ENCODE data around the gene TCP11.

TCP11 gene

DNA sequence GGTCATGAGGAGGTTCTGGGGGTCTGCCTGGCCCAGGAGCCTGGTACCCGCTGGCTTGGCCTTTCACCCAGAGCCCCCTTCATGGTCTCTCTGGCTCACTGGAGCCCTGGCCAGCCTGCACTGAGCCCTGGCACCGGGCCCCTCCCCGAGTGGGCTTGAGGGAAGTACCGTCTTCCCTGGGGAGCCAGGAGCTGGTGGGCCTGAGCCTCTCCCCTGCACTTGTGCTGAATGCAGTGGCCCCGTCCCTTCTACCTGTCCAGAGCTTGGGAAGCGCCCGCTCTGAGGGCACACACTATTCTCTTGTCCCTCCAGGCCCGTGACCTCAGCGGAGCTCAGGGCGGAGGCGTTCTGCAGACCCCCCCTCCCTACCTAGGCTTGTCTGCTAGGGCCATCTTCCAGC, 62.2 kb downstream of the TCP11 start:
- DNase-seq: no peak

DNA sequence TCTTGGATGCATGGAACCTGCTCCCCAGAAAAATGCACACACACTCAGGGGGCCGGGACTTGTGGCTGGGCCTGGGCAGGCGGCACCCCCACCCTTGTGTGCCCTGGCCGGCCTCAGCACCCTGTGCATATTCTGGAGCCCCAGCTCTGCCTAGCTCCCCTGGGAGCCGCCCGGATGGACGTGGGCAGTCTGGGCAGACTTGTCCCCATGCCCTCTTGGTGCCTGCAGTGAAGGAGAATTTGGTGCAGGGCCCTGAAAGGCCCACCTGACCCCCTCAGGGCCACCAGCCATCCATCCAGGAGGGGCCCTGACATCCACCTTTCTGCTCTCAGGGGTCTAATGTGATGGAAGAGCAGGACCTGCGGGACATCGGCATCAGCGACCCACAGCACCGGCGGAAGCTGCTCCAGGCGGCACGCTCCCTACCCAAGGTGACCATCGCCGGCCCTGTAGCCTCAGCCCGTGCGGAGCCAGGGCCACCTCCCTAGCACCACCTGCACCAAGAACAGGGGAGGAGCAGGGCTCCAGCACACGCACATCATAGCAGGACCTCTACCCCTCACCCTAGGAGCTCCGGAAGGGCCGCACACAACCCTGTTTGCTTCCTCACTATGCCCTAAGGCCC, 62.8 kb downstream of the TCP11 start:
- DNase-seq: no peak

DNA sequence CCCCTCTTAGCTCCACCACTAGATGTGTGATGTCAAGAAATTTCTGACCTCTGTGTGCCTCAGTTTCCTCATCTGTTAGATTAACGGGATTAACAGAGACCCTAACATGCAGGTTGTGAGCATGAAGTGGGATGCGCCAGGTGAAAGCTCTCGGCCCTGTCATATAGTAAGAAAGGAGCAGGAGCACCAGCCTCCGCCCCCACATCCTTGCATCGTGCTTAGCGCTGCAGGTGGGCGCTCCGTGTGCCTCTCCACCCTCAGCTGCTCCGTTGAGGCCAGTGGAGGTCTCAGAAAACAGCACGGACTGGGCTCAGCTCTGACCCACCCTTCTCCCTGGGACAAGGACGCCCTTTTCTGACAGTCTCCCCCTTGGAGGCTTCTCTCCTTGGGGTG, 63.4 kb downstream of the TCP11 start:
- DNase-seq: no peak

DNA sequence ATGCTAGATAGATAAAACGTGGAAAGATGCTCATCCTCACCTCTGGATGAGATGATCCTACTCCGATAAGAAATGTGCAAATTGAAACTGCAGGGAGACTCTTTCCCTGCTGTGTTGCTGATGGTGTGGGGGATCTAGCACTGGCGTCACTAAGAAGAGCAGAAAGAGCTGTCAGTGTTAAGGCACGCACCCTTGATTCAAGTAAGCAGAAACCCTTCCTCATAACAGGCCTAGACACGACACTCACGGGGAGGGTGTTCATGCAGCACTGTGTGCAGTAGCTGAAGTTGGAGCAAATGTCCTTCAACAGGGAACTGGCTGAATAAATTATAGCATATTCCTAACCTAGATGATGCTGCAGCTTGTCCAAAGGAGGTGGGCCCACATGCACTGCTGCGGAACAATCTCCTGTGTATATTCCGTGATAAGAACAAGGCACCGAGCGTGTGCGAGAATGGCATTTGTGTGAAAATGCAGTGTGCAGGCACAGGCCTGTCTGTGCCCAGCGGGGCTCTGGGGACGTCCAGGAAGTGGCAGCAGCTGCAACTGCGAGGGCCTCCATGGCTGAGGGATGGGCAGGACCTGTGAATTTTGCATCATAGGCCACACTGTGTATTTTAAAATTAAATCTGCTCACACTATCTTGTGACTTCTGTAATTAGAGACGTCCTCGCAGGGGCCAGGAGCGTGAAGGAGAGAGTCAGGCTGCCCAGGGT, 64.0 kb downstream of the TCP11 start:
- no peak for DNase-seq

DNA sequence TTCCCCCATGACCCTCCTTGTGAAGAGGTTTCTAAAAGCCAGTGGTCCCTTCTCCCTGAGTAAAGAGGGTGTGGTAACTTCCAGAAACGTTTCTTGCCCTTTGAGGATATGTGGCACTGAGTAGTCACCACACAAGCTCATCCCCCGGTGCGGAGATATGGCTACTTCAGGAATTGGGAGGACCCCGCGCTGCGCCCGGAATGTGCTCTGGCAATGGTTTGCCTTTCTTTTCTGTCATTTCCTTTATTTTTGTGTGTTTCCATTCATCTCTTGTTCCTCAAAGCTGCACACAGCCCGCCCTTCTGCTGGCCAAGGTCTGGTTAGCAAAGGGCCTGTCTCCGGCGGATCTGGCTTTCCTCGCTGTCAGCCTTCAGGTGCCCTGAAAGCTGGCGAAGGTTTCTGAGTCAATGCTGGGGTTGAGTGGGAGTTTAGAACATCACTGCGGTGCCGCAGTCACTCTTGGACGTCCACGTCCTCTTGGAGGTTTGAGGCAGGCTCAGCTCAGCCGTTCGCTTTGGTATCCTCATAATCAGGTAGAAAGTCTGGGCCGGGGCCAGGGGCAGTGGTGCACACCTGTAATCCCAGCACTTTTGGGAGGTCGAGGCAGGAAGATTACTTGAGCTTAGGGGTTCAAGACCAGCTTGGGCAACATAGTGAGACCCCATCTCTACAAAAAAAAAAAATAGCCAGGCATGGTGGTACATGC, 67.2 kb downstream of the TCP11 start:
- DNase-seq: no peak

DNA sequence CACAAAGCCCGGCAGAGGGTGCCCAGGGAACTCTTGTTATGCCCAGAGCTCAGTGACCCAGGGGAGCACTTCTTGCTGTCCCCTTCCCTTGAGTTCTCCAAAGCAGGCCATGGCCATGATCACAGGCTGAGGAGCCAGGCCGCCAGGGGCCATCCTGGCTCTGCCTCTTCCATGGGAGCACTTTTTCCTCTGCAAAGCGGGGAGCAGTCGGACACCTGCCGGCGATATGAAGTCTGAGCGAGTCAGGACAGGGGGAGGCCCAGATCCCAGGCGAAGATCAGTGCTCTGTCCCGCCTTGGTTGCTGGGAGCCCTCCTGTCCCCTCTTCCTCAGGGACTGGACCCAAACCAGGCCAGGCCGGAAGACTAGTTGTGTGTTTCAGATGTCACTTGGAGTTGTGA, 67.9 kb downstream of the TCP11 start:
- DNase-seq: no peak

DNA sequence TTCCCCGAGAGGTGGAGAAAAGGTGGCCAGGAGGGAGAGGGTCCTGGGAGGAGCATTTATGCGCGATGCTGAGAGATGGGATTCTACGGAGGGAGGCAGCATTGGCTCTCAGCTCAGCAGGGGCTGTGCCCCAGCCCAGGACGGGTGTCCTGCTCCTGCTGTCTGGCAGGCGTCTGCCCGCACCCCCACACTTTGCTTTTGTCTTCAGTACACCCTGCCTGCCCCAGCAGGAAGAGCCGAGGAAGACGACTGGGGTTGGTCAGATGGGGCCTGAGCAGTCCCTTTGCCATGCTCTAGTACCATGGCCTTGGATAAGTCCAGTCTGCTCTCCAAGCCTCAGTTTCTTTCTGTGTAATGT, 68.5 kb downstream of the TCP11 start:
- DNase-seq: no peak

DNA sequence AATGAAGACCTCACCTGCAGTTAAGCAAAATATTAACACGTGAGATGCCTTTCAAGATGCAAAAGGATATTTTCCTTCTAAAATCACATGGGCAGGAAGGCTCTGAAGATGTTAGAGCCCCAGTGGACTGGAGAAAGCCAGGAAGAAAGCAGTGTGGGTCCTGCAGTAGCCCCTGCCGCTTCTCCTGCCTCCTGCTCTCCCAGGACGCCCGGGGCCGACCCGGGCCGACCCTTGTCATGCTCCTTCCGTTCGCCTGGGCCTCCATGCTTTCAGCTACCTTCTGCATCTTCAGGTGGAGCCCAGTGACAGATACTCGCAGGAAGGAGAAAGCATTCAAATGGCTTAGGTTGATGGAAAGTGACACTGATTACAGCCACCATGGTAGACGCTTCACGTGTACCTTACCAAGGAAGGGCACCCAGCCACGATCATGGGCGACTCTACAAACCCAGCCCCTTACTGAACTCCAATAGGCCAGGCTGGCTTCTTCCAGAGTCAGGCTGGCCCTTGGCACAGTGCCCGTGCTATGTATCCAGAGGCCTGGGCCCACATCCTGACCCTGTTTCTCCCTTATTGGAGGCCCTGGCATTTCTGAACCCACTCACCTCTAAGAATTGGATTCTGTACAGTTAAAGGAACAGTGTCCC, 69.0 kb downstream of the TCP11 start:
- no peak for DNase-seq

GRCh38 chr6:35071347-35071994, 69.7 kb downstream of the TCP11 start:
- no peak for DNase-seq

DNA sequence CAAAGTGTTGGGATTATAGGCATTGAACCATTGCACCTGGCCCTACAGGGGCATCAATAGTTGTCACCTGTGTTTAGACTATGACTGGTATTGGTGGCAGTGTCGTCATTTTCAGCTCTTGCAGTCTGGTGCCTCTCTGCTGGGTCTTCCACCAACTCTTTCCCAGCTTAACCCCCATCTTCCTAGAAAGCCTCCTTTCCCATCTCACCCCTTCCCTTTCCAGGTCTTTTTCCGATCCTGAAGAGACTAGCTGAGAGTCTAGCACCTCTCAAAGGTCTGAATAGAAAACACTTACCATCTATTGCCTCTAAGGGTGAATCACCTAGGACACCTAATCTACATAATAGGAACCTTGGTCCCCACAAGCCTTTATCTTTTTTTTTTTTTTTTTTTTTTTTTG, 71.0 kb downstream of the TCP11 start:
- DNase-seq: no peak

DNA sequence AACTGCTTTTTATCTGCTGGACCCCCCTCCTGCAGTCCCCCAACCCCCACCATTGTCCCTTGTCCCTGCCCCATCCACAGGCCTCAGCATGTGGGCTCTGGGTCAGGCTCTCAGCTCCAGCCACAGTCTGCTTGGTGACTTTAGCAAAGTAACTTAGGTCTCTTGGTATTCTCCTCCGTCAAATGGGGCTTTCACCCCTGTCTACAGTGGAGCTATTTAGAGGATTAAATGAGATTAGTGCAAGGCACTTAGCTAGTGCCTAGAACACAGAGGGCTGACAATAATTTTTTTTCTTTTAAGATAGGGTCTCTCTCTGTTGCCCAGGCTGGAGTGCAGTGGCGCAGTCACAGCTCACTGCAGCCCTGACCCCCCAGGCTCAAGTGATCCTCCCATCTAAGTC, 71.9 kb downstream of the TCP11 start:
- no peak for DNase-seq

GRCh38 chr6:35068644-35069043, 72.5 kb downstream of the TCP11 start:
- no peak for DNase-seq

DNA sequence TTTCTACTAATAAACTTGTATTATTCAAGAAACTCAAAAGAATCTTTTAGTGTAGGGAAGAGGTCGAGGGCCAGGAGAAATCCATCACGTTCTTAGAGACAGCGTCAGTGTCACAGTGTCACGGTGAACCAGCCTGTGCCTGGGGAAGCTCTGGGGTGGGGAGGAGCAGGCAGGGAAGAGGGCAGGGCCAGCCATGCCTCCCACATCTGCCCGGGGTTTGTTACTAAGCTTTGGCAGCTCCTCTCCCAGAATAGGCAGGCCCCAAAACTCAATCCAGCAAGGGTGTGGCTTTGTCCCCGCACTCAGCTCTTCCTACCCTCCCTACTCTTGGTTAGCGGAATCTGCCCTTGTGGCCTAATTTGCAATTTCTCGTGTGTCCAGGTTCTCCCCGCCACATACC, 72.9 kb downstream of the TCP11 start:
- no peak for DNase-seq
